ENCODE results near the gene C1GALT1C1. TPM values are rescaled to one million over a fixed set of nuclear protein-coding genes. Genes with fewer than 3 reads are reported as not detected.
"Not testable (repeated sequence)": the region's sequence is repeated elsewhere in the genome, so short reads cannot be mapped to it uniquely, and the experiment has no call there.

Gene C1GALT1C1
- total RNA-seq, 1 donor from 2014 or later: 16.2 TPM

DNA sequence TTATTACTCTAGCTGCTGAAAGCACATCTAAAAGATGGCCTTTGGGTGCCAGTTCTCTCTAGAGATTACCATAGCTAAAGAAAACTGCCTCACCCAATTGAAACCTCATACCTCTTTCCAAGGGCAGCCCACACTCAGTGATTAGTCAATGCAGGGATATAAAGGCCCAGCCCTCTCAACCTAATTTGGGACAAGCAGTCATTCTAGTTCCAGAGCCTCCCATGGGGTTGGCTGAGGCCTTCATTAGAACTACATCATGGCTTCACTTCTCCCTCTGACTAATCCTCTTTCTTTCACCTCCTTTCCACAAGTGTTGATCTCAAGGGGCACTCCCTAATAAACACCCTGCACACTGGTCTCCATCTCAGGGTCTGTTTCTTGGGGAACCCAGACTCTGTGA, 38.5 kb upstream of the C1GALT1C1 start:
- peaks cover 17% of the 10 kb centered on the region for H3K4me1 Mint-ChIP-seq (ENCODE audit: low read depth)
- H3K27me3 Mint-ChIP-seq (ENCODE audit: low read depth): no peaks in the 10 kb centered on the region

DNA sequence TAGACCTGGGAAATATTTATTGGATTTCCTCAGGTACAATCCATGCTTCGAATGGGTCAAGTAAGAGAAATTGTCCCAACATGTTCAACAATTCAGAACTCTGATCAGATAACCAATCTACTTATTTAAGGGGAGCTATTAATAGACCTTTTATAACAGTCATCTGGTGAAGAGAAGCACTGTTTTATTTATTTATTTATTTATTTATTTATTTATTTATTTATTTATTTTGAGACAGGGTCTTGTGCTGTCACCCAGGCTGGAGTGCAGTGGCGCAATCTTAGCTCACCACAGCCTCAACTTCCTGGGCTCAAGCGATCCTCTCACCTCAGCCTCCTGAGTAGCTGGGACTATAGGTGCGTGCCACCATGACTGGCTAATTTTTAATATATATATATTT, 34.7 kb upstream of the C1GALT1C1 start:
- H3K27me3 Mint-ChIP-seq (ENCODE audit: low read depth); H3K36me3 Mint-ChIP-seq (ENCODE audit: low read depth); H3K9me3 Mint-ChIP-seq (ENCODE audit: low read depth); H3K4me3 Mint-ChIP-seq (ENCODE audit: unreplicated experiment); DNase-seq (ENCODE audit: low spot score); H3K27ac Mint-ChIP-seq (ENCODE audit: unreplicated experiment): not testable (repeated sequence)
- peaks cover 12% of the 10 kb centered on the region for H3K4me1 Mint-ChIP-seq (ENCODE audit: low read depth)

More for the DNA sequence above, 38.5 kb upstream of the C1GALT1C1 start:
- Mint-ChIP-seq H3K9me3 (ENCODE audit: low read depth) (peaks cover 2% of the 10 kb centered on the region), H3K27ac (ENCODE audit: unreplicated experiment) (no peak overlapping the region), H3K4me3 (ENCODE audit: unreplicated experiment) (no peak overlapping the region), H3K36me3 (ENCODE audit: low read depth) (no peaks in the 10 kb centered on the region)
- TF ChIP-seq, protein P1, sequence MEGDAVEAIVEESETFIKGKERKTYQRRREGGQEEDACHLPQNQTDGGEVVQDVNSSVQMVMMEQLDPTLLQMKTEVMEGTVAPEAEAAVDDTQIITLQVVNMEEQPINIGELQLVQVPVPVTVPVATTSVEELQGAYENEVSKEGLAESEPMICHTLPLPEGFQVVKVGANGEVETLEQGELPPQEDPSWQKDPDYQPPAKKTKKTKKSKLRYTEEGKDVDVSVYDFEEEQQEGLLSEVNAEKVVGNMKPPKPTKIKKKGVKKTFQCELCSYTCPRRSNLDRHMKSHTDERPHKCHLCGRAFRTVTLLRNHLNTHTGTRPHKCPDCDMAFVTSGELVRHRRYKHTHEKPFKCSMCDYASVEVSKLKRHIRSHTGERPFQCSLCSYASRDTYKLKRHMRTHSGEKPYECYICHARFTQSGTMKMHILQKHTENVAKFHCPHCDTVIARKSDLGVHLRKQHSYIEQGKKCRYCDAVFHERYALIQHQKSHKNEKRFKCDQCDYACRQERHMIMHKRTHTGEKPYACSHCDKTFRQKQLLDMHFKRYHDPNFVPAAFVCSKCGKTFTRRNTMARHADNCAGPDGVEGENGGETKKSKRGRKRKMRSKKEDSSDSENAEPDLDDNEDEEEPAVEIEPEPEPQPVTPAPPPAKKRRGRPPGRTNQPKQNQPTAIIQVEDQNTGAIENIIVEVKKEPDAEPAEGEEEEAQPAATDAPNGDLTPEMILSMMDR (IDR thresholded peaks at IDR 0.05): no peak
- no peak for DNase-seq (ENCODE audit: low spot score)

DNA sequence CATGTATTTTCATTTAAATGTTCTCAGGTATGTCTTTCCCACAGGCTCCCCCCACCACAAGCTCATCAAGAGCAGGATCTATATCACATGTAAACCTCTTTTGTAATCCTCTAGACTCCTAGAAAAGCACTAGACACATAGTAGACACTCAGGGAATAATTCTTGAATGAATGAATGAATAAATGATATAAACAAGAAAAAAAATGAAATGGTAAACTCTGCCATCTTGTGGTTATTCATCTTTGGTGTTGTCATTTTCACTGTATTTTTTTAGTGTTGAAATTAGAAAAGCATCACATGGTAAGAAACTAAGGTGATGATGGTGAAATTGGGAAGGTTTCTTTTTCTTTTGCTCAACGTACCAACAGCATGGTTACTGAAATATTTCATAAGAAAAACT, 34.2 kb upstream of the C1GALT1C1 start:
- DNase-seq (ENCODE audit: low spot score): no peak
- no peak overlapping the region for H3K4me3 Mint-ChIP-seq (ENCODE audit: unreplicated experiment)
- peaks cover 3% of the 10 kb centered on the region for H3K9me3 Mint-ChIP-seq (ENCODE audit: low read depth)
- no peak overlapping the region for H3K27ac Mint-ChIP-seq (ENCODE audit: unreplicated experiment)
- no peaks in the 10 kb centered on the region for H3K36me3 Mint-ChIP-seq (ENCODE audit: low read depth)
- peaks cover 14% of the 10 kb centered on the region for H3K4me1 Mint-ChIP-seq (ENCODE audit: low read depth)
- TF ChIP-seq, protein P1 (IDR thresholded peaks at IDR 0.05): peak; percentile 79
- H3K27me3 Mint-ChIP-seq (ENCODE audit: low read depth): no peaks in the 10 kb centered on the region

DNA sequence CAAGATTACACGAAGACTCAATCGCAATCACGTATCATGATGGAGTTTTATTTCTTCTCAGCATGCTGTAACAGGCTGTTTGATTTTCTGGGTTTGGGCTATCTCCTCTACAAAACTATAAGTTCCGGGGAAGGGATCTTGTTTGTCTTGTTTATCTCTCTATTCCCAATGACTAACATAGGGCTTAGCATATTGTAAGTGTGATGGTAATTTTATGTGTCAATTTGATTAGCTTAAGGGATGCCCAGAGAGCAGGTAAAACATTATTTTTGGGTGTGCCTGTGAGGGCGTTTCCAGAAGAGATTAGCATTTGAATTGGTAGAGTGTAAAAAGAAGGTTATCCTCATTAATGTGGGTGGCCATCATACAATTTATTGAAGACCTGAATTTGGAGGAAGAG, 32.8 kb upstream of the C1GALT1C1 start:
- no peak overlapping the region for H3K27ac Mint-ChIP-seq (ENCODE audit: unreplicated experiment)
- no peaks in the 10 kb centered on the region for H3K27me3 Mint-ChIP-seq (ENCODE audit: low read depth)
- H3K4me1 Mint-ChIP-seq (ENCODE audit: low read depth): peaks cover 14% of the 10 kb centered on the region
- H3K9me3 Mint-ChIP-seq (ENCODE audit: low read depth): peaks cover 7% of the 10 kb centered on the region
- no peaks in the 10 kb centered on the region for H3K36me3 Mint-ChIP-seq (ENCODE audit: low read depth)
- DNase-seq (ENCODE audit: low spot score): no peak
- H3K4me3 Mint-ChIP-seq (ENCODE audit: unreplicated experiment): no peak overlapping the region
- TF ChIP-seq, protein P1 (IDR thresholded peaks at IDR 0.05): no peak

DNA sequence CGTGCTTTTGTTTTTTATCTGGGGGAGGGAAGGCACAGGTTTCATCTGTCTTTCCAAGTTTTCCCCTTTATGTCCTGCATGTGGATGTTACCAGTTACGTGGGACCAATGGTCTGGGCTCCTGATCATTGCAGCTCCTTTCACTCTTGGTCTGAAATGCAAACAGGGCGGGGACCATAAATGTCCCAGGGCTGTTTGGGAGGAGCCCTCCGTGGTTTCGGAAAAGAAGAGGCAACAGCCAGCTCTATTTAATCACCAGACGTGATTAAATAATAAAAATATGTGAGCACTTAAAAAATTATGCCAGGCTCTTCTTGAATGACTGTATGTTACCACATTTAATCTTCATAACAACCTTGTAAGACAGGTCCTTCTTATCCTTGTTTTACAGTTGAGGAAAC, 30.8 kb upstream of the C1GALT1C1 start:
- no peak overlapping the region for H3K27ac Mint-ChIP-seq (ENCODE audit: unreplicated experiment)

DNA sequence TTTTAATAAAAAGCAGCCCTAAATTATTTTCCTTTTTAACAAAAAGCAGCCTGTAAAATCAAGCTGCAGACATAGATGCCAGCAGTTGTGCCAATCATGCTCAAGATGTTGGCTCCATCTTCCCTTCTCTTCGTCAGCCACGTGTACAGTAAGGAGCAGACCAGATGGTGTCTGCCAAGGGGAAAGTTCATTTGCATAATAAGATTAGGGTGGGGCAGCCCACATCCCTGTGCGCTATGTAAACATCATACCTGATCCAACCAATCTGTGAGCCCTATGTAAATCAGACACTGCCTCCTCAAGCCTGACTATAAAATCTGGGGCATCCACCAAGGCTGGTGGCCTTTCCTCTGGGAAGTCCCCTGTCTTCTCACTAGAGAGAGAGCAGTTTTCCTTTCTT, 23.1 kb upstream of the C1GALT1C1 start:
- H3K27me3 Mint-ChIP-seq (ENCODE audit: low read depth): no peaks in the 10 kb centered on the region
- H3K36me3 Mint-ChIP-seq (ENCODE audit: low read depth): no peaks in the 10 kb centered on the region
- TF ChIP-seq, protein P1 (IDR thresholded peaks at IDR 0.05): no peak
- no peak overlapping the region for H3K27ac Mint-ChIP-seq (ENCODE audit: unreplicated experiment)
- H3K4me1 Mint-ChIP-seq (ENCODE audit: low read depth): no peaks in the 10 kb centered on the region
- H3K4me3 Mint-ChIP-seq (ENCODE audit: unreplicated experiment): no peak overlapping the region
- no peak for DNase-seq (ENCODE audit: low spot score)
- peaks cover 5% of the 10 kb centered on the region for H3K9me3 Mint-ChIP-seq (ENCODE audit: low read depth)

More for the DNA sequence above, 30.8 kb upstream of the C1GALT1C1 start:
- Mint-ChIP-seq H3K4me3 (ENCODE audit: unreplicated experiment) (no peak overlapping the region), H3K27me3 (ENCODE audit: low read depth) (no peaks in the 10 kb centered on the region), H3K9me3 (ENCODE audit: low read depth) (peaks cover 8% of the 10 kb centered on the region), H3K36me3 (ENCODE audit: low read depth) (no peaks in the 10 kb centered on the region), H3K4me1 (ENCODE audit: low read depth) (peaks cover 14% of the 10 kb centered on the region)
- TF ChIP-seq, protein P1 (IDR thresholded peaks at IDR 0.05): no peak
- DNase-seq (ENCODE audit: low spot score): no peak

DNA sequence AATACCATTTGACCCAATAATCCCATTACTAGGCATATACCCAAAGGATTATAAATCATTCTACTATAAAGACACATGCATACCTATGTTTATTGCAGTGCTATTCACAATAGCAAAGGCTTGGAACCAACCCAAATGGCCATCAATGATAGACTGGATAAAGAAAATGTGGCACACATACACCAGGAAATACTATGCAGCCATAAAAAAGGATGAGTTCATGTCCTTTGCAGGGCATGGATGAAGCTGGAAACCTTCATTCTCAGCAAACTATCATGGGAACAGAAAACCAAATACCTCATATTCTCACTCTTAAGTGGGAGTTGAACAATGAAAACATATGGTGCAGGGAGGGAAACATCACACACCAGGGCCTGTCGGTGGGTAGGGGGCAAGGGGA, 22.4 kb upstream of the C1GALT1C1 start:
- H3K9me3 Mint-ChIP-seq (ENCODE audit: low read depth); H3K27ac Mint-ChIP-seq (ENCODE audit: unreplicated experiment); DNase-seq (ENCODE audit: low spot score): not testable (repeated sequence)

More for the DNA sequence above, 22.4 kb upstream of the C1GALT1C1 start:
- H3K4me1 Mint-ChIP-seq (ENCODE audit: low read depth); H3K27me3 Mint-ChIP-seq (ENCODE audit: low read depth); H3K36me3 Mint-ChIP-seq (ENCODE audit: low read depth); H3K4me3 Mint-ChIP-seq (ENCODE audit: unreplicated experiment): not testable (repeated sequence)

Measured in chondrocyte (in vitro differentiated cells).